Uterus (tissue), 2 donors: ENCODE results near the gene NTRK2.

ENCODE experiments used
- POLR2A ChIP-seq, 2 donors: fragments of 450-650 bp; IDR thresholded peaks; one replicate each; pipeline ENCODE4 v1.6.1; 2016; ENCODE audit warnings: antibody characterized with exemption in 2 of 2, mild to moderate bottlenecking in 1 of 2, moderate library complexity in 1 of 2
- TF ChIP-seq, protein P1 (sequence below), 4 experiments: fragments of 200-600 bp in 2 of 4; fragments of 450-650 bp in 2 of 4; sonication (generic) in 2 of 4; IDR thresholded peaks; one replicate each; pipeline ENCODE4 v1.5.1; 2016 to 2019; ENCODE audit warnings: antibody characterized with exemption in 4 of 4, mild to moderate bottlenecking in 2 of 4, moderate library complexity in 1 of 4

DNA sequence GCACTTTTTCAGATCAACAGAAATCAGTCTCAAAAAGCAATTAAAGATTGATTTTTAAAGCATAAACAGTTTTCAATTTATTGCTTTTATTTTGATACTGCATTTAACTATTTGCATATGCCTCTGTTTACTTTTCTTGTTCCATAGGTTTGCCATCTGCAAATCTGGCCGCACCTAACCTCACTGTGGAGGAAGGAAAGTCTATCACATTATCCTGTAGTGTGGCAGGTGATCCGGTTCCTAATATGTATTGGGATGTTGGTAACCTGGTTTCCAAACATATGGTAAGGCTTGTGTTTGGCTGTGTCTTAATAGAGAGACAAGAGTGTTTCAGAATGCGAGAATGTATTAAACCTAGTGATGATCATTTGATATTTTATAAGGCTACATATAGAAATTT is 53.9 kb downstream of the NTRK2 start:
- TF ChIP-seq, protein P1, sequence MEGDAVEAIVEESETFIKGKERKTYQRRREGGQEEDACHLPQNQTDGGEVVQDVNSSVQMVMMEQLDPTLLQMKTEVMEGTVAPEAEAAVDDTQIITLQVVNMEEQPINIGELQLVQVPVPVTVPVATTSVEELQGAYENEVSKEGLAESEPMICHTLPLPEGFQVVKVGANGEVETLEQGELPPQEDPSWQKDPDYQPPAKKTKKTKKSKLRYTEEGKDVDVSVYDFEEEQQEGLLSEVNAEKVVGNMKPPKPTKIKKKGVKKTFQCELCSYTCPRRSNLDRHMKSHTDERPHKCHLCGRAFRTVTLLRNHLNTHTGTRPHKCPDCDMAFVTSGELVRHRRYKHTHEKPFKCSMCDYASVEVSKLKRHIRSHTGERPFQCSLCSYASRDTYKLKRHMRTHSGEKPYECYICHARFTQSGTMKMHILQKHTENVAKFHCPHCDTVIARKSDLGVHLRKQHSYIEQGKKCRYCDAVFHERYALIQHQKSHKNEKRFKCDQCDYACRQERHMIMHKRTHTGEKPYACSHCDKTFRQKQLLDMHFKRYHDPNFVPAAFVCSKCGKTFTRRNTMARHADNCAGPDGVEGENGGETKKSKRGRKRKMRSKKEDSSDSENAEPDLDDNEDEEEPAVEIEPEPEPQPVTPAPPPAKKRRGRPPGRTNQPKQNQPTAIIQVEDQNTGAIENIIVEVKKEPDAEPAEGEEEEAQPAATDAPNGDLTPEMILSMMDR (IDR thresholded peaks at IDR 0.05), result no peak
- no peak for TF ChIP-seq POLR2A (IDR thresholded peaks at IDR 0.05)
